8988T (cell line): ENCODE data around the gene ZBTB9.

Experiments used
- DNase-seq: peaks from one replicate; pipeline ENCODE4 v3.0.0; 2011

The ZBTB9 gene

GRCh38 chr6:33419580-33420490 is 34.5 kb upstream of the ZBTB9 start, which contains the start of gene SYNGAP1:
TSS of gene SYNGAP1 (plus strand) at chr6:33420065. CDS start at chr6:33420265, 200 bp downstream.
- DNase-seq = no peak

GRCh38 chr6:33420491-33421343 is 33.7 kb upstream of the ZBTB9 start:
- no peak for DNase-seq

GRCh38 chr6:33421344-33421643 is 33.1 kb upstream of the ZBTB9 start:
- DNase-seq = no peak

- no peak for DNase-seq
Observed at GRCh38 chr6:33423777-33424176, 30.6 kb upstream of the ZBTB9 start.

- no peak for DNase-seq
Observed at GRCh38 chr6:33424855-33425667, 29.3 kb upstream of the ZBTB9 start.

- DNase-seq = peak; percentile 98
Observed at GRCh38 chr6:33425668-33426577, 28.5 kb upstream of the ZBTB9 start.

GRCh38 chr6:33426590-33427511 is 27.5 kb upstream of the ZBTB9 start:
- no peak for DNase-seq

- DNase-seq = peak; percentile 94
Observed at GRCh38 chr6:33427585-33428223, 26.7 kb upstream of the ZBTB9 start.

- DNase-seq = peak; percentile 92
Observed at GRCh38 chr6:33428224-33428965, 26.0 kb upstream of the ZBTB9 start.

- DNase-seq = no peak
Observed at GRCh38 chr6:33428966-33429749, 25.2 kb upstream of the ZBTB9 start.

GRCh38 chr6:33429750-33430052 is 24.7 kb upstream of the ZBTB9 start:
- no peak for DNase-seq

DNA sequence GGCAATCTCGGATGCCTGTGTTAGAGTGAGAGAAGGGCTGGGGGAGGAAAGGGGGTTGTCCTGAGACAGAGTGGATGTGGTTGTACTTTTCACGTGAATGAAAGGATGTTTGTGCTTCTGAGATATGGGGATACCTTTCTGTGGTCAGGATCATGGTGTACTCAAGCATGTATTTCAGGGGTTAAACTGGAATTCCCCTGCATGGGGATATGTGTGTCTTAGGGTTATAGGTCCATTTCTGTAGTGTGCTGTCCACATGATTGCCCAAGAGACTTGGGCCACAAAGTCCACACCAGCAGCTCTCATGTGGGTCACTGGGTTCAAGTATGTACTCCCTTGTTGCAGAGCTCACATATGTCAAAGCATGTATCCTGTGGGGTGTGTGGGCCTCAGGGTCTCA is 24.0 kb upstream of the ZBTB9 start:
- no peak for DNase-seq

GRCh38 chr6:33430991-33431879 is 23.1 kb upstream of the ZBTB9 start:
- peak; percentile 99 for DNase-seq

DNA sequence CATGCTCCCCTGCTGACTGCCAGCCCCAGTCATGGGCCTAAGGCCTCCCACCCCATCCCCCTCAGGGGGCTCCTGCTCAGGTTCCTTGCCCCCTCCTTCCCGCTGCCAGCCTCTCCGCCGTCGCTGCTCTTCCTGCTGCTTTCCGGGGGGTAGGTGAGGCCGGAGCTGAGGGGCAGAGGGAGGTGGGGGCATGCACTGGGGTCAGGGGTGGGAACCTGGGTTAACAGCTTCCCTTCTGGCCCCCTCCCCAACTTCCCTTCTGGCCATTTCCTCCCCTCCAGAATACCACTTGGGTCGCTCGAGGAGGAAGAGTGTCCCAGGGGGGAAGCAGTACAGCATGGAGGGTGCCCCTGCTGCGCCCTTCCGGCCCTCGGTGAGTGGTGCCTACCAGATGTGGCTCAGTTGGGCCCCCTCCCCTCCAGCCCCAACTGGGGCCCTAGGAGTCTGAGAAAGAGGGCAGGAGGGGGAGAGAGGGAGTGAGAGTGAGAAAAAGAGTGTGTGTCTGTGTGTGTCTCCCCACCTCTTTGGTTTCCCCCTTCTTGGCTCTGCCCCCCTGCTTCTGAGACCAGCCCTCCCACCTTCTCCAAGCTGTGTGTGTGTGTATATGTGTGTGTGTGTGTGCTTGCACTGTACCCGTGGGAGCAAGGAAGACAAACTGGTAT is 22.4 kb upstream of the ZBTB9 start:
- no peak for DNase-seq

DNA sequence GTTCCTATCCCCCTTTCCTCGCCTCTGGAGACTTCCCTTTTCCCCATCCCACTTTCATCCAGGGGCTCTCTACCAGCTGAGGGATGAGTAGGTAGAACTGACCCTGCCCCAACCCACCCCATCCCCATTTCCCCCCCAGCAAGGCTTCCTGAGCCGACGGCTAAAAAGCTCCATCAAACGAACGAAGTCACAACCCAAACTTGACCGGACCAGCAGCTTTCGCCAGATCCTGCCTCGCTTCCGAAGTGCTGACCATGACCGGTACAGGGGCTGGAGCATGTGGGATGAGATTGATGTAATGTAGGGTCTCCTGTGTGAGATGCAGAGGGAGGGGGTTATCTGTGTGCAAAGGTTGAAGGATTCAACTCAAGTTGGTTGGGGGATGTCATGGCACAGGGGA is 21.8 kb upstream of the ZBTB9 start:
- no peak for DNase-seq

- DNase-seq = no peak
Observed at GRCh38 chr6:33433001-33433543, 21.3 kb upstream of the ZBTB9 start.
